Hematopoietic multipotent progenitor cell treated with erythropoietin and hydrocortisone succinate and interleukin-3 and kit ligand, for 4 days (in vitro differentiated cells): Measurements from ENCODE around the gene RAPSN.

Experiments used
- DNase-seq: peaks from one replicate; pipeline ENCODE4 v3.0.0-alpha.2; 2015

The RAPSN gene

DNA sequence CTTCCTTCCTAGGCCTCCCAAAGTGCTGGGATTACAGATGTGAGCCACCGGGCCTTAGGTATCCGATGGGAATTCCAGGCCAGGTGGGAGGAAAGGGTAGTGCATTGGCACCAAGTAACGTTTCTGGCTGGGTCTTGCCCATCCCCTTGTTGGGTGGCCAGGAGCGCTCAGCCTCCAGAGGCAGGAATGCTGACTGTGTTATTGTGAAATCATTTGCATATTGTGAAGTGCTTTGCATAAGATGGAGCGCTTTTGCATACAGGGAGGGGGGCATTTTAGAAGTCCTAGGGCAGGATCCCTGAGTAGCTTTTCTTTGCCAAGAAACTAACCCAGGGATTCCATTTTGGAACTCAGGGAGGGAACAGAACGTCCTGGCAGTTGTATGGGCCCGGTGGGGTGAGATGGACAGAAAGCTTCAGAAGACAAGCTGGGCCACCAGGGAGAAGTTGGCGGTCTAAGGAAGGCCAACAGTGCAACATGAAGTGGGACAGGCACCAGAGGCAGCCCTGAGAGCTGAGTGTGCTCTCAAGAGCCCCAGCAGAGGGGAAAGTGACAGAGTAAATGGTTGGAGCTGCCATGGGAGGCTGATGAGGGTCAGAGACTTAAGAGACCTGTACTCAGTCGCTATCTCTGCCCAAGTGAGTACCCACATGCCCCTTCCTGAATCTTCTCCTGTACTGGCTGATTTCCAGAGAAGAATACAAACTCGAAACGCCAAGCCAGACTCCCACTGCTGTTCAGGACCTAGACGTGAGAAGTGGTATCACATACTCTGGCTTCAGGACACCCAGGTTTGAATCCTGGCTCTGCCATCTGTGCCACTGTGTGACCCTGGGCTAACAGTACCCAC lies 41.8 kb downstream of the RAPSN start:
- peak; percentile 45 for DNase-seq

DNA sequence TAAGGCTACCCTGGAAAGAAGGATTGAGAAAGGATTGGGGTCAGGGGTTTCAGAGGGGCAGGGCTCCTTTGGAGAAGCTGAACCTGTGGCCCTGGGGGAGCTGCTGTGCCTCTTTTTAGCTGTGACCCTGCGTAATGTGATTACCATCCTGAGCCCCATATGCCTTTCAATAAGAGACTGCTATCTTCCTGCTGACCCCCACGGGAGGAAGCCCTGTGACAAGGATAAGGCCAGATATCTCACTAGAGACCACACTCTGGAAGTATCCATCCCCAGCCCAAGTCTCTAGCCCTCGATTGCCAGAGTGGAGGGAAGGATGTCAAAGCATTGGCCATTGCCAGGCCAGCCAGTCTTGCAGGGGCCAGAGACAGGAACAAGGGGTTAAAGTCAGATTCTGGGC lies 45.4 kb downstream of the RAPSN start:
- DNase-seq, result peak; percentile 49

DNA sequence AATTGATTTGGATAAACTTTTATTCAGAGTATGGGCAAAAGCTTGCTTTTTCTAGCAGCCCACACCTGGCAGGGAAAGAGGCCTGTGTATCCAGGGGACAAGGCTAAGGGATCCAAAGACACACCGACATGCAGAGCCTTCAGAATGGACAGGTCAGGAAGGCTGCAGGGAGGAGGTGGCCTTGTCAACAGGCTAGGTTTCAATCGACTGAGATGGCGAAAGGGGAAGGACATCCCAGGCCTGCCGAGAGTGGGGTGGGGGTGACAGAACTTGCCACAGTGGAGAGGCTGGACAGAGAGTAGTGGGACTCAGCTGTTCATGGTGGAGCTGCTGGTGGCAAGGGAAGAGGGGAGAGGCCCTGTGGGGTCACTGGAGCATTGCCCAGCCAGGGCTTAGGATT lies 45.8 kb downstream of the RAPSN start:
- DNase-seq, result no peak

DNA sequence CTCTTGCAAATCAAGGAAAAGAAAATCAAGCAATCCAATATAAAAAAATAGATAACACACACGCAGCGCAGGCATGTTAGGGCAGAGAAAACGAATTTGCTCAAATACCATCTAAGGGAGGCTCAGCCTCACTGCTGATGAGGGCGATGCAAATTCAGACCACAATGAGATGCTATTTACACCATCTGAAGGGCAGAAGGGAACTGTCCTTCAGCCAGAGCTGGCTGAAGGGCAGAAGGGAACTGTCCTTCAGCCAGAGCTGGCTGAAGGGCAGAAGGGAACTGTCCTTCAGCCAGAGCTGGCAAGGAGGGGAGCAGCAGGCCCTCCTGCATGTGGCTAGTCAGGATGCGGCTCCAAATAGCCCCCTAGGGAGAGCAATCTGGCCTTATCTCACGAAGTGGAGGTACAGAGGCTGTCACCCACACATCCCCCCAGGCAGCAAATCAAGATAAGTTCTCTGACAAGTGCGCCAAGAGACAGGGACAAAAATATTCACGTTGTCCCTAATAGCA lies 48.1 kb downstream of the RAPSN start:
- peak; percentile 71 for DNase-seq

DNA sequence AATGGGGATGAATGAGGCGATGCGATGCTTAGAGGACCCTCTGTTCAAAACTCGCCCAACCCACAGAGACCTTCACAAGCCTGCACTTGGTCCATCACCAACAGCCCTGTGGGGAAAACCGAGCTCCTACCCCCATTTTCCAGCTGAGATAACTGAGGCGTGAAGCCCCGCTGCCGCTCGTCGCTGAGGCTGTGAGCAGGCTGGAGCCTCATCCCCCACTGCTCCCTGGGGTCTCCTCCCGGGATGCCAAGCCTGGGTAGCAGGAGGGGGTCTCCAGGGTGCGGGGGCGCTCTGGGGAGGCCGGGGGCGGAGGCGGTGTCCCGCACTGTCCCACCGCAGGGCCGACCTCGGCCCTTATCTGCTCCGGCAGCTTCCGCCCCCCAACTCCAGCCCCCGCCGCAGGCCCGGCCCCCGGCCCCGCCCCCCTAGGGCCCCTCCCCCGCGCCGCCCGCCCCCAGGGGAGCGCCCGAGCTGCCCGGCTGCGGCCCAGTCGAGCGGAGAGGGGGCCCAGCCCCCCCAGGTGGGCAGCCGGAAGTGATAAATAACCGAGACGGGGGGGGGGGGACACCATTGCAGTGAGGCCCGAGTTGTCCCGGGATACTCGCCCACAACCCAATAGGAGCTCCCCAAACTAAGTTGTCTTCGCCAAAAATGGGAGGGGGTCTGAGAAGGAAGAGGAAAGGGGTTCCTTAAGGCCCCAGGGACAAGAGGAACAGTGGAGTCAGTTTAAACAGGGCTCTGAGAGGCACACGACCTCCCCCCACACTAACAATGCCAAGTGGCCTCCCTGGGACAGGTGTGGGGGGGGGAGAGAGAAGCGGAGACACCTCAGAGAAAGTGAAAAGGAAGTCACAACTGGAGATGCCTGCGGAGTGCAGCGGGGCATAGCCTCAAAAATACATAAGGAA lies 48.8 kb downstream of the RAPSN start:
- peak; percentile 73 for DNase-seq

DNA sequence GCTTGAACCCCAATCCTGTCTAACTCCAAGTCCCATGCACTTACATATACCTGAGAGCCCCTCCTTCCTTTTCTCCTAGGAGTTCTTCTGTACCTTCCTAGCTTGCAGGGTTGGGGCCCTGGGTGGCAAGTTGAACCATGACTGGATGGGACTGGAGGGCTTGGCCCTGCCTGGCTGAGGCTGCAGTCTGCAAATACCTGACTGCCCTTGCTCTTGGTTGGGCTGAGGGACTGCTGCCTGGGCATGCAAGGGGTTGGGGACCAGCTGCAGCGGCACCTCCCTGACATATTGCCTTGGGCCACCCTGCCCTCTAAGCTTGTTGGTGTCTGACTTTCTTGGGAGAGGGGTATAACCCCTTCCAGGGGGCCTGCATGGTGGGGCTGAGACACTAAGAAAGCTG lies 50.4 kb downstream of the RAPSN start:
- no peak for DNase-seq

DNA sequence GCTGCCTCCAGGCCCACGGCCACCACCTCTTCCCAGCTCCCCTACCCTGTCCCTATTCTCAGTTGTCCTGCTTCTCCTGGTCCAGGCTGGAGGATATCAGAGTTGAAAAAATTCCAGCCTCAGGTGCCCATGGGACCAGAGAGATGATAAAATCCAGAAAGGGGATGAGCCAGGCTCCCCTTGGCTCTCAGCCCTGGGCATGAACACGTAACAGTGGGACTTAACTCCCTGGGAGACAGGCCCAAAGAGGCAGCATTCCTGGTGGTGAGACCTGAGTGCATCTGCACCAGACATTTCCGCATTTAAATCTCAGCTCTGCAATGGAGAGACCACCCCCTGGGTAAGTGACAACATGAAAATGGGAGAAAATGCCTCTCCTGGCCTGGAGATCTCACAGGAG lies 50.9 kb downstream of the RAPSN start:
- DNase-seq, result no peak

DNA sequence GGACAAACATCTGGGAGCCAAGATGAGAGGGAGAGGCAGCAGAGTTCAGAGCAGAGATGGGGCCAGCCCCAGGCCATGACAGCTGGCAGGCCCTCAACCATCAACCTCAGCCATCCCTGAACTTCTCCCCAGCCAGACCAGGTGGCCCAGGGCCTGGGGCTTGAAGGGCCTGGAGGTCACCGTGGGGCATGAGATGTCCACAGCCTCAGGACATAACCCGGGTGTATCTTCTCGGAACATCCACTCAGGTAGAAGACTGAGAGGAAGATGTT lies 53.0 kb downstream of the RAPSN start:
- no peak for DNase-seq

DNA sequence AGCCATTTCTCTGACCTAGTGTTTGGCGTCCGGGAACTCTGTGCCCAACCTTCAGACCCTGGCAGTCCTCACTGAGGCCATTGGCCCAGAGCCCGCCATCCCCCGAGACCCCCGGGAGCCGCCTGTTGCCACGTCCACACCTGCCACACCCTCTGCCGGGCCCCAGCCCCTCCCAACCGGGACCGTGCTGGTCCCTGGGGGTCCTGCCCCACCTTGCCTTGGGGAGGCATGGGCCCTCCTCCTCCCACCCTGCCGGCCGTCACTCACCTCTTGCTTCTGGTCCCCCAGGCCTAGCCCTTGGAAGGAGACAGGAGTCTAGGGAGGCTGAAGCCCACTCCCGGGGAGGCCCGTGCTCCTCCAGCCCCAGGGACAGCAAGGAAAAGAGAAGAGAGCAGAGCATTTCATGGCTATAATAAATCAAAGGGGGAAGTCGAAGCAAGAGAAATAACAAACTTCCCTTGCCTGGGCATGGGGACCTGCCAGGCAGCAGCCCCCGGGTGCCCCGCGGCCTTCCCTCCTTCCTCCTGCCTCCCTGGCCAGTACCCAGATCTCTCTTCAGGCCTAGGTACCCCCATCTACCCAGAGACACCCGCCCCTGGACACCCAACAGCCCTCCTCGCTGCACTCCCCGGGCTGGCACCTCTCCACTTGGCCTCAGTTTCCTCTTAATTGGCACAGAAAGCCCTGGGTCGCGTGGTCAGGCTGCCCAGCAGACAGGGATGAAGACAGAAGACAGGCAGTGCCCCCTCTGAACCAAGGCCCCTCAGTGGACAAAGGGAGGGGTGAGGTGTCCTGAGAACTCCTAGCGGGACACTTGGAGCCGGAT lies 53.5 kb downstream of the RAPSN start:
- peak; percentile 45 for DNase-seq

DNA sequence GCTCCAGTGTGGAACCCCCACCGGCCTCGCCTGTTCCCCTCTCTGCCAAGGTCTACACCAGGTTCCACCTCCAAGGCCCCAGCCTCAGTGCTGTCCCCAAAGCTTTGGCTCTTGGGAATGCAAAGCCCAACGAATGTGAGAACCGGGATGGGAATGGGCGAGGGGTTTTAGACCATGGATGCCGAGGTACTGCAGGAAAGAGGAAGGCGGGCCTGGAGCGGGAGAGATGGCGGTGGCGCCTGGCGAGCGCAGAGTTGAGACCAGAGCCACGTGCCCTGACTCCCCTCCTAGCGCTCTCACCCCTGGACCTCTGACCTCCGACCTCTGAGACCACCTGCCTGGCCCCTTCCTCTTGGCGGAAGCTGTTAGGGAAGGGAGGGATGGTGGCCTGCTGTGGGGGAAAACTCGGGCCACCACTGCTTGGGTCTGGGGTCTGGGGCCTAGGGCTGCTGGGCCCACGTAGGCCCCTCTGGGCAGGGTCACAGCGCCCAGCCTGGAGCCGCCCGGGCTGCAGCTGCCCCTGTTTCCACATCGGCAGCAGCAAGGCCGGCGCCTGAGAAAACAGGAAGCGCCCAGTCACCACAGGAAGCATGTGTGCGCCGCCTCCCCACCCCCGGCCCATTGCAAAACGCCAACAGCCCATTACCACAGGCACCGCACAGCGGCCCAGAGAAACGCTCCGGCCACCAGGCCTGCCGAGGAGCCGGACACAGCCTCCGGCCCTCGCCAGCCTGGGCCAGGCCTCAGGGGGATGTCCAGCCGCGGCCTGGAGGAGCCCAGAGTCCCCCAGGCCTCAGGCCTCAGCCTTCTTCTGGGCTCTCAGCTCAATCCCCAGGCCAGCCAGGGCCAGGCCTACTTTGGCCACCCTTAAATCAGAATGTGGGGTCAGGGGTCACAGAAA lies 54.4 kb downstream of the RAPSN start:
- DNase-seq, result peak; percentile 95

DNA sequence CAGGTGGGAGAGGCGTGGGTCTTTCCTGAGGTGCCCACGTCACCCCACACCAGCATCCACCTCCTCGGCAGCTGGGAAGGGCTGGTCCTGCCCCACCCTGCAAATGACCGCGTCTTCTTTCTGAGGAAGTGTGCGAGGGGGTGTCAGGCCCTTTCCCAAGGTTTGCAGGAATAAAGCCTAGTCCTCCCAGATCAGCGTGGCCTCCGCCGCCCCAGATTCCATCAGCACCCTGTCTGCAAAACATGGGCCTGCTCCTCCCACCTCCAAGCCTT lies 55.0 kb downstream of the RAPSN start:
- no peak for DNase-seq

DNA sequence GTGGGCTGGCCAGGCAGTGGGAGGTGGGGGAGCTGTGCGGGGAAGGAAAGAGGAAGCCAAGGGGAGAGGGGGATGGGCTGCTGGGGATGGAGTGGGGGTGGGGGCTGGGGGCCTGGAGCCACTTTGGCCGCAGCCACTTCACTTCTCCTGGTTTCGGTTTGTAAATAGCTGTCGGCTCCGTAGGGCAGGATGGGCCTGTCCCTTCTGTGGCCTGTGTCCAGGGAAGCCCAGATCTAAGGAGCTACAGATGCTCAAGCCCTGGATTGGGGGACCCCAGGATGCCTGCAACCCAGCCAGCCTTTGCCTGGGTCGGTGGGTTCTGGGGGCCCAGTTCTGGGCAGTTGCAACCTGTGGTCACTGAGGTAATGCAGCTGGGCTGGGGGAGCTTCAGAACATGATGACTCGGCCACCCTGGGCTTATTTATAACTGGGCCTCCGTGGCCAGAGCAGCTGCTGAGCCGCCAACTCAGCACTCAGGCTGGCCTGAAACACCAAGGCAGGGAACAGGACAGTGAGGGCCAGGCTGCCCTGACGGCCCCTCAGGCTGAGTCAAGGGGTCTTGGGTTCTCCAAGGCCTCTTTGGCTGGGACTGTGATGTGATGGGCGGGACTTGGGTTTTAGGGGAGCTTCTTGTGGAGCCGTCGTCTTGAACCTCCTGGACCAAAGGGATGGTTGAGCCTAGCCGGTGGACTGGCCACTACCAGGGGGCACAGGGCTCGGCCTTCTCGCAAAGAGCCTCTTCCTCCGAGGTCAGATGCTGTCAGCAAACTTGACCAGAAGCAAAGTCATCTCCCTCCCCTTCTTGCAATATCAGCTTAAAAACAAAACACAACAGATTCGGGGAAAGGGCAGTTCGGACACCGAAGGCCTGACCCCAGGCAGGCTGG lies 55.5 kb downstream of the RAPSN start:
- peak; percentile 72 for DNase-seq

DNA sequence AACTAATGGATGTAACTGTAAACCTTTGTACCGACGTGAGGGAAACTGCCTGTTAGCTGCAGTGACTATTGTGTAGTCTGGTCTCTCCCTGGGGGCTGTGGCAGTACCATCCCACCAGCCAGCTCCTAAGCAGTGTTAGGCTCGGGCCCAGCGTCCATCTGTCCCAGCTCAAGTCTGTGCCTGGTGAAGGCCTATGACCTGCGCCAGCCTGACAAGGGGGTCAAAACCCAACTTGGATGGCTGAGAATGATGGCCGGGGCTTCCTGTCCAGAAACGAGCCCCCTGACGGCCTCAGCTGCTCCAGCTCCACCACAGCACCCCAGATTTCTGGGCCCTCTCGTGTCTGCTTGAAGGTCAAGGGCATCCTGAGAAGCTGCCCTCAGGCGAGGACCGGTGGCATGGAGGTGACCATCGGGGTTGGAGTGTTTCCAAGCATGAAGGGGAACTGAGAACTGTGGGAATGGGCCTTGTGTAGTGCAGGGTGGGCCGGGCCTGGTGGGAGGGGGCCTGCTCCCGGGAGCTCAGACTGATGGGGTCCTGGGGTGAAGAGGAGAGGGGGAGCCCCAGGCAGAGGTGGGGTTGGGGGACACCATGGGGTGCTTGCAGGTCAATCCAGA lies 56.3 kb downstream of the RAPSN start:
- no peak for DNase-seq

DNA sequence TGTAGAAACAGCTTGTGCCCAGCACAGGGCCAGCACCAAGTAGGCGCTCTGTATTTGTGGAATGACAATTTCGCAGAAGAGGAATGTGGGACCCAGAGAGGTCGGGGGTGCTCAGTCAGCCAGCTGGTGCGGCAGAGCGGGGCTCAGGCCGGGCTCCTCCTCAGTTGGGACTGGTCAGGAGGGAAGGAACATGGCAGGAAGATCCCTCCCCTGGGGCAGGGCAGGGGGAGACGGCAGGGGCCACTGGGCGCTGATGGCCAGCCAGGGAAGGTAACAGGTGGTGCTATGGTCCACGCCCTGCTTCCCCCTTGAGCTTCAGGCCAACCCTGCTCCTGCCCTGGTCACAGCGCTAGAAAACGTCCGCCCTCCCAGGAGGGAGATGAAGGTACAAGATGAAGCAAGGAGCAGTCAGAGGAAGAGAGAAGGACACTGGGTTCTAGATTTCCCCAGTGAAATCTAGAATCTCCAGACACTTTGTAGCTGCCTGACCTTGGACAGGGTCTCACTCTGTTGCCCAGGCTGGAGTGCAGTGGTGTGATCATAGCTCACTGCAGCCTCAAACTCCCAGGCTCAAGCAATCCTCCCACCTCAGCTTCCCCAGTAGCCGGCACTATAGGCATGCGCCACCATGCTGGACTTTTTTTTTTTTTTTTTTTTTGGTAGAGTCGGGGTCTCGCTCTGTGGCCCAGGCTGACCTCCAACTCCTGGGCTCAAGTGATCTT lies 57.1 kb downstream of the RAPSN start:
- DNase-seq, result no peak

DNA sequence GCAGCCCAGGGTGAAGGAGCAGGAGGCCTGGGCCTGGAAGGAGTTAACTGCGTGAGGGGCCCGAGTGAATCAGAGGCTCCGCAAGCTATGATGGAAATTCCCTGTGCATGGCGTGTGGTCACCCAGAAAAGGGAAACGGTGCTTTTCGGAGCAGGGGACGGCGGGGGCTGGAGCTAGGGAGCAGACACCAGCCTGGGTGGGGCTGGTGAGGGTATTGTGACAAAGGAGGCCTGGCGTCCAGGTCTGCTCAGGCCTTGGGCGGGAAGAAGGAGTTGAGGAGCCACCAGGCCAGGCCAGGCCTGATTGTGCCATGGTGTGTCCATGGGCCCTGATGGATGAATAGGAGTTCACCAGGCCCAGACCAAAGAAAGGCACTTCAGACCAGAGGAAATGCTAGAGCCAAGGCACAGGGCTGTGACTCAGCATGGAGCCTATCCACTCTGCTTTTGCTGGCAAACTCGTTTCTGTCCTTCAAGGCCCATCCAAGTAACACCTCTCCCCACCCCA lies 57.8 kb downstream of the RAPSN start:
- no peak for DNase-seq

DNA sequence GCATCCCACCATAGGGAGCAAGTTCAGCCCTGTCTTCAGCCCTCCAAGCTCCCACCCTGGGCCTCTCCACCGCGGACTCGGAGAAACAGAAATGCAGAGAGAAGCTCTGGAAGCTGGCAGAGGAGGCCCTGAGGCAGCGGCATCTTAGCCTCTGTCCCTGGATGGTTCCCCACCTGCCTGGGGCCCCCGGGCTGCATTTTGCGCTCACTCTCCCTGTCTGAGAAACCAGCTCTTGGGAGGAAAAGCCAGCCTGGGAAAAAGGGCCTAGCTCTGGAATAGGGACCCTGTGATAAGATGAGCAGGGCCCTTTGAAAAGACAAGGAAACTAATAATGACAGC lies 58.5 kb downstream of the RAPSN start:
- no peak for DNase-seq

DNA sequence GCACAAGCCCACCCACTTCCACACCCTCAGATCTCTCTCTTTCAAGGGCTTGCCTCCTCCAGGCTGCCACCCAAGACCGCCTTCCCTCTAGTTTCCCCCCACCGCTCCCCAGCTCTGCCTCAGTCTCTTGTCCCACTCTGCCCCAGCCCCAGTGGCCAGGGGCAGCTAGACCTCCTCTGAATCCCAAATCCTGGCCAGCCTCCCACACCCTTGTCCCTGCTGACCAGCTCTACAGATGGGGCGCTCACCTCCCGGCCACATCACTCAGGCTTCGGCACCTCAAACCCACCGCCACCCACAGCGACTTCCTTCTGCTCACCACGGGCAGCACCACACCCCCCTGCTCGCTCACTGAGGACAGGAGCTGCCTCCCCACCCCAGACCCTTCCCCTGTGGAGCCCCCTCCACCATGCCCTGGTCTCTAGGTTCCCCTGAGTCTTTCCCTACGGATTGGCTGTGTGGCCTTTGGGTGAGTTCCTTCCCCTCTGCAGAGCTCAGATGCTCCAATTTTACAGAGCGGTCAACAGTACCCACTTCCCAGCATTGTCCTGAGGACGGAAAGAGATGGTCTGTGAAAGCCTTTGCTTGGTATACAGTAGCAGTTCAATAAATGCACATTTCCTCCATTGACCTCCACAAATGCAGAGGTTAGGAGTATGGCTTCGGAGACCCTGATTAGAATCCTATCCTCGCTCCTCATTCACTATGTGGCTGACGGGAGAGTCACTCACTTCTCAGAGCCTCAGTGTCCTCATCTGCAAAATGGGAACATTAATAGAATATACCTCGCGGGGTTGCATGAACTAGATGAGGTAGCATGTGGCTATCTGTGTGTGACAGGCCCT lies 59.1 kb downstream of the RAPSN start:
- peak; percentile 38 for DNase-seq

DNA sequence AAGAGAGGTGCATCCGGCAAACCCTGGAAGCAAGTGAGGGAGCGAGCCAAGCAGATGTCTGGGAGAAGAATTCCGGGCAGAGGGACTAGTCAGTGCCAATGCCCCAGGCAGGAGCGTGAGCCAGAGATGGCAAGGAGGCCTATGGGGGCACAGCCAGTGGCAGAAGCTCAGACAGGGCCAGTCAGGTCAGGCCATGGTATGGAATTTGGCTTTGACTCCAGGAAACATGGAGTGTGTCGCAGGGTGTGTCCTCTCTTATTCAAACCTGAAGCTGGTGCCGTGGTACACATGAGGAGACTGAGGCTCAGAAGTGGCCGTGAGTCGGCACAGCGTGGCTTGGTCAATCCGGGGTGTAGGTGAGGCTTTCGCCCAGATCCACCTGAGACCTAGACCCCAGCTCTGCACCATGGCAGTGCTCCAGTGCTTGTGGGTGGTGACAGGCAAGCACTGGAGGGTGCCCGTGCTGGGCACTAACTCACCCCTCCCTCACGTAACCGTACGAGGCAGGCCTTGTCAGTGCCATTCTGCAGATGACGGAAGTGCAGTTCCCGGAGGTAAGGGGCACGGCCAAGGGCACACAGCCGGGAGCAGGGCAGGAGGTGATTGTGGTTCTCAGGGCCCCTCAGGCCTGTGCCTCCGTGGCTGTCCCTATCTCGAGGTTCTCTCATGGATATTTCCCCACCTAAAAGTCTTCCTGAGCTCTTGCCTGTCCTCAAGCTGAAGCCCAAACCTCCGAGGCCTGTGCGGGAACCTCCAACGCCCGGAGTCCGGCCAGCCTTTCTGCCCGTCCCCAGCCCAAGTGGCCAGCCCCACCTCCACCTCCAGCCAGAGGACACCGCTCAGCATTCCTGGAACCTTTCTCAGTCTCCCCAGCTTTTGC lies 60.0 kb downstream of the RAPSN start:
- no peak for DNase-seq
